ENCODE results near the gene CMSS1.

GRCh38 chr3:99823723-99824711, 6.4 kb downstream of the CMSS1 start:
- TF ChIP-seq YY1 (IDR thresholded peaks at IDR 0.05; ENCODE audit: insufficient read depth, insufficient read length), result no peak
- no peak for TF ChIP-seq SUZ12 (IDR thresholded peaks at IDR 0.05; ENCODE audit: extremely low read depth, insufficient read depth, insufficient read length)
